NCI-H748 (cell line): ENCODE results near the gene RAB10.
"Not testable (repeated sequence)": the region's sequence is repeated elsewhere in the genome, so short reads cannot be mapped to it uniquely, and the experiment has no call there.

Source experiments
- DNase-seq: peaks from one replicate; lab custom pipeline; 2025; ENCODE audit not compliant: unreplicated experiment; lab: John Stamatoyannopoulos, UW

The RAB10 gene

DNA sequence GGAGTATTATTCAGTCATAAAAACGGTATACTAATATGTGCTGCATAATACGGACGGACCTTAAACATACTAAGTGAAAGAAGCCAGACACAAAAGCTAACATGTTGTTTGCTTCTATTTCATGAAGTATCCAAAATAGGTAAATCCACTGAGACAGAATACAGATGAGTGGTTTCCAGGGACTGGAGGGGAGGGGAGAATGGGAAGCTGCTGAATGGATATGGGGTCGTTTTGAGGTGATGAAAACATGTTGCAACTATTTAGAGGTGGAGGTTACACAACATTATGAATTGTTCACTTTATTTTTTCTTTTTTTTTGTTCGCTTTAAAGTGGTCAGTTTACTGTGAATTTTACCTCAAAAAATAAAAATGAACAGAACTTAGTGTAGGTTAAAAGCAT is 52.9 kb downstream of the RAB10 start:
- DNase-seq = no peak

DNA sequence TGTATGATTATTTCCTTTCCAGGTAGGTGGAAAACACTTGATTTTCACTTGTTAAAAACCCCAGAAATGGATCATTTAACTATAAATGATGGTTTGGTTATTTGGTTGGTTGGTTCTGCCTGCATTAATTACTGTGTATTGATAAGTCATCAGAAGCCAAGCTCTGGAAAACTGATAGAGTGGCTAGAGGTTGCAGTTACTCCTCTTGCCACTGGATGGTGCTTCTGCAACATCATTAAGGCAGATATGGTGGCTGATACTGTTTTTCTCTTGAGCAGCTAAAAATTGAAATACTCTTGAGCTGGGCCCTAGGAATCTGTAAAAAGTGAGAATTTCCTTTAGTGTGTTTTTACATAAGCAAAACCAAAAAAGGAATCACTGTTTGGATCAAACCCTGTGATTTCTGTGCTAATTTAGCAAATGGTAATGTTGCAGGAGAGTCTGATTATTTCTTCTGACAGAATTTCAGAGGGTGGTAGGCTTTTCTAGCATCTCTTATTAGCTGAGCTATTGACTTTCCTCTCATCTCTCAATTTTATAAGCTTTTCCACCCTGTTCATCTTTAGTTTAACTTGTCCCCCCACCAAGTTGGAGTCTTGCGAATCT is 54.3 kb downstream of the RAB10 start:
- DNase-seq = peak; percentile 37

DNA sequence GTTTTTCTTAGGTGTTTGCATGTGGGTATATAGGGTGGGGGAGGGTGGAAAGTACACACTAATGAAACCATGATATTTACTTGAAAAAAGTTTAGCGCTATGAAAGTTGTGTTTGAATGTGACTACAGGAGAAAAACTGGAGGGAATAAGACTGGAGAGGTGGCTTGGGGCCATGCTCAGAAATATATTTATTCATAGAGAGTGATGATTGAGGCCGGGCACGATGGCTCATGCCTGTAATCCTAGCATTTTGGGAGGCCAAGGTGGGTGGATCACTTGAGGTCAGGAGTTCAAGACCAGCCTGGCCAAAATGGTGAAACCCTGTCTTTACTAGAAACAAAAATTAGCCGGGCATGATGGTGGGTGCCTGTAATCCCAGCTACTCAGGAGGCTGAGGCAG is 55.0 kb downstream of the RAB10 start:
- not testable (repeated sequence) for DNase-seq

DNA sequence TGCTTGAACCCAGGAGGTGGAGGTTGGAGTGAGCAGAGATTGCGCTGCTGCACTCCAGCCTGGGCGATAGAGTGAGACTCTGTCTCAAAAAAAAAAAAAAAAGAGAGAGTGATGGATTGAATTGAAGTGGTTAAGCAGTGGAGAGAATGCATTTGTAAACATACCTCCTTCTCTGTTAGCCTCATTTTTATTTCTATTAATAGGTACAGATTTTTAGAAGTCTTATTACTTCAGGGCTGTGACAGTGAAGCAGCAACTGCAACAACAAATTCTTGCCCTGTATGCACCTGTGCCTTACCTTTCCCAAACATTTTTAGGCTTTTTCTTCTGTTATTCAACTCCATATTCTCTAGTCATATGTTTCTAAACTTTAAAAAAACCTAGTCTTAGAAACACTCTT is 55.5 kb downstream of the RAB10 start:
- no peak for DNase-seq

DNA sequence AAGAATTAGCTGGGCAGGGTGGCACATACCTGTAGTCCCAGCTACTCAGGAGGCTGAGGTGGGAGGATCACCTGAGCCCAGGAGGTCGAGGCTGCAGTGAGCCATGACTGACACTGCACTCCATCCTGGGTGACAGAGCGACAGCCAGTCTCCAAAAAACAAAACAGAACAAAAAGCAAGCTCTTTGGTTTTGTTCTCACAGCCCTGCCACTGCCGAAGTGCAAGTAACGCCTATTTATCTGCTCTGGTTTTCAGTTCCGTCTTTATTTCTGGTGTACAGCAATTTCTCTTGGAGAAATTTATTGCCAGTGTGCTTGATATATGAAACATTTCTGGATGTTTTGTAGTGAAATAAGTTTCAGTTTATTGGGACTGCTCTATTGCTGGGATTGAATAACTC is 61.9 kb downstream of the RAB10 start:
- no peak for DNase-seq

DNA sequence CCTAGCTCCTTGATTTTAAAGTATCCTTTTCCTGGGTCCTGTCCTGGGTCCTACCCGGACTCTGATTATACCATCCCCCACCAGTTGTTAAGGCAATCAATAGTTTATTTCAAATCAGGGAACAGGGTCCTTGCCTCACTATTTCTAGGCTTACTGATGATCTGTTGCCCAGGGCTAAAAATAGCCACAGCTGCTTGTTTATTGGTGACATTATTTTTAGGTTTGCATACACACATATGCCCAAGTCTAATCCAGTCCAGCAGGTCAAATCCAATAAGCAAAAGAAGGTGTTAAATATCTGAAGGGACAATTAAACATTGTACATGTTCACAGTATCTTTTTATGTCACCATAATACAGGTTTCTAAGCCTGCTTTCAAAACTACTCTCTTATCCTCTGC is 66.0 kb downstream of the RAB10 start:
- DNase-seq = no peak

DNA sequence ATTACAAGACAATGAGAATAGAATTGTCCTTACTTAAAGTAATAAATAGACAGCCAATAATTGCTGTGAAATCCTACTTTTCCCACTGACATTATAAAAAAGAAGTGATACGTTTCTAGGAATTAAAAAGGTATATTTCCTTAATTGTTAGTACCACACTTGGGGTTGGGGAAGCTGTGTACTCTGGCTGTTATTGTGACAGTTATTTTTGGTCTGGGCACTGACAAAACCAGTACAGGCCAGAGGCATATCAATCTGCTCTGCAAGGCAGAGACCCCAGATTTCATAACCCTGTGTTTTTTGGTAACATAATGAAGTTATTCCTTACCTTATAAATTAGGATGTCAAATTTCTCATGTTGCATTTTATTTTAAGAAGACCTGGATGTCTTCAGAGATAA is 66.5 kb downstream of the RAB10 start:
- DNase-seq = no peak

DNA sequence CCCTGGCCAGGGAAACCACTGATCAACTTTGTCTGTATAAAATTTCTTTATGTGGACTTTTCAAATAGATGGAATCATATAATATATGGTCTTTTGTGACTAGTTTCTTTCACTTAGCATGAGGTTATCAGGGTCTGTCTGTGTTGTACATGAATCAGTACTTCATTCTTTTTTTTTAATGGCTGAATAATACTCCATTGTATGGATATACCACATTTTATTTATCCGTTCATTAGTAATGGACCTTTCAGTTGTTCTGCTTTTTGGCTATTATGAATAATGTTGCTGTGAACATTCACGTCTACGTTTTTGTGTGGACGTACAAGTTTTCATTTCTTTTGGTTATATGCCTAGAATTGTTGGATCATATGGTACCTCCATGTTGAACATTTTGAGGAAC is 69.9 kb downstream of the RAB10 start:
- no peak for DNase-seq

DNA sequence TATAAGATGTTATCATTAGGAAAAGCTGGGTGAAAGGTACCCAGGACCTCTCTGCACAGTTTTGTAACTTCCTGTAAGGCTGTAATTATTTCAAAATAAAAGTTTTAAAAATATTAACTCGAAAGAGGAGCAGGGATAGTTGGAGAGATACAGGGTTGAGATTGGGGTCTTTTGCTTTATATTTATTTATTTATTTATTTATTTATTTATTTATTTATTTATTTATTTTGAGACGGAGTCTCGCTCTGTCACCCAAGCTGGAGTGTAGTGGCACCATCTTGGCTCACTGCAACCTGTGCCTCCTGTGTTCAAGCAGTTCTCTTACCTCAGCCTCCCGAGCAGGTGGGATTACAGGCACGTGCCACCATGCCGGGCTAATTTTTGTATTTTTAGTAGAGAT is 74.8 kb downstream of the RAB10 start:
- not testable (repeated sequence) for DNase-seq

DNA sequence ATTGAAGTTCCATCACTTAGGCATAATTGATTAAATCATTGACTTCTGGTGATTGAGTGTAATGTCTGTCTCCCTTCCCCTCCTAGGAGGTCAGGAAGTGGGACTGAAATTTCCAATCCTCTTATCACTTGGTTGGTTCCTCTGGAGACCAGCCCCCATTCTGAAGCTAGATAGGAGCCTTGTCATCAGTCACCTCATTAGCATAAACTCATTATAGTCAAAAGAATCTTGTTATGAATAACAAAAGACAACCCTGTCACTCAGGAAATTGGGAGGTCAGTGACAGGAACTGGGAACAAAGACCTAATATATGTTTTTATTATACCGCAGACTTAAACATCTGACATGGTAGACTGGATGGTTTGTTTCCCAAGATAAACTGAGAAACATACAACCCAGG is 78.3 kb downstream of the RAB10 start:
- no peak for DNase-seq

DNA sequence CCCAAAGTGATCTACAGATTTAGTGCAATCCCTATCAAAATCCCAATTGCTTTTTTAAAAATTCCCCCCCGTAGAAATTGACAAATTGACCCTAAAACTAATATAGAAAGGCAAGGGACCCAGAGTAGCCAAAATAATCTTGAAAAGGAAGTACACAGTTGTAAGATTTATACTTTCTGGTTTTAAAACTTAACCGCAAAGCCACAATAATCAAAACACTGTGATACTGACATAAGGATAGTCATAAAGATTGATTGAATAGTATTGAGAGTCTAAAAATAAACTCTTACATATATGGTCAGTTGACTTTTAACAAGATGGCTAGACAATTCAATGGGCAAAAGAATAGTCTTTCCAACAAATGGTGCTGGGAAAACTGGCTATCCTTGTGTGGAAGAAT is 80.3 kb downstream of the RAB10 start:
- DNase-seq = no peak

DNA sequence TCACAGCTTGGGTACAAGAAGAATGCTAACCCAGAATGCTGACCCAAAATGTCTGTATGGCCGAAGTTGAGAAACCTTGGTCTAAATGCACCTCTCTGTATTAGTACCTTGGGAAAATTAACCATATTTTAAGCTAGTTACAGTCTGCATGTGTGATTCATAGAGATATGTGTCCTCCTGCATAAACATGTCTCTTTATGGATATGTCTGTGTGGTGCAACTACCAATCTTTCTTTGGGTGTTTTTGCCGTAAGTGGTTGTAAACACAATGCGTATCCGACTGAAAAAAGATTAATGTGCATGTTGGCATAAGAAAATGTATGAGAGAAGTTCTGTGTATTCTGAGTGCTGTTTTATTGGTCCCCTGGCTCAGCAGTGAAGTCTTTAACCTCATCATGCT is 84.8 kb downstream of the RAB10 start:
- DNase-seq = no peak

DNA sequence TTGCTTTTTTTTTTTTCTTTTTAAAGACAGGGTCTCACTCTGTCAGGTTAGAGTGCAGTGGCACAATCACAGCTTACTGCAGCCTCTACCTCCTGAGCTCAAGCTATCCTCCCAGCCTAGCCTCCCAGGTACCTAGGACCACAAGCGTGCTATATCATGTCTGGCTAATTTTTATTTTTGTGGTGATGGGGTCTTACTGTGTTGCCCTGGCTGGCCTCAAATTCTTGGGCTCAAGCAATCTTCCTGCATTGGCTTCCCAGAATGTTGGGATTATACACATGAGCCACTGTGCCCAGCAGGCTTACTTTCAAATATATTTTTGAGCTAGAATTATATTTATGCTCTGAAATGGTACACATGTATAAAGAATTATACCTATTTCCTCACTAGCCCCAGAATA is 85.6 kb downstream of the RAB10 start:
- DNase-seq = no peak

DNA sequence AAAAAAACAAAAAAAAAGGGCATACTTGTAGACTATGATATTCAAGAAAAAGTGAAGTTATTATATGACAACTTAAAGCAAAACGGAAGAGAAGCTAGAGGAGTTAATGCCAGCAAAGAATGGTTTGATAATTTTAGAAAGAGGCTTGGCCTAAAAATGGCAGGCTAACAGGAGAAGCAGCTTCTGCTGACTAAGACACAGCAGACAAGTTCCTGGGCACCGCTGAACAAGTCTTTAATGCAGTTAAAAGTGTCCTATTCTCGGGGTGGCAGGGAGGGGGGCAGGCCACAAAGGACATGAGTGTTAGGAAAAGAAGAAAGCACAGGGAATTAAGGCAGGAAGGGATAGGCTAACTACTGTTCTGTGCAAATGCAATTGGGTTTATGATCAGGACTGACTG is 88.7 kb downstream of the RAB10 start:
- DNase-seq = no peak

DNA sequence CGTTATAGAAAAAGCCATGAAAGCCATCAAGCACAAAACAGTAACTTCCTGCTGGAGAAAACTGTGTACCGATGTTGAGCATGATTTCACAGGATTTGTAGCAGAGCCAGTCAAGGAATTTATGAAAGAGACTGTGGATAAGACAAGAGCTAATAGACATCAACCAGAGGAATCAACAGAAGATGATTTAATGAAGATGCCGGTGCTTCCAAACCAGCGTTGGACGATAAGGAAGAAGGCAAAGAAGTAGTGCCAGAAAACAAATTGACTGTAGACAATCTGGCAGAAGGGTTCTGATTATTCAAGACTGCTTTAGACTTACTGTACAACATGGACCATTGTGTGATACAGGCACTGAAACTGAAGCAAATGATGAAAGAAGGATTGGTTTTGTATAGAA is 89.5 kb downstream of the RAB10 start:
- no peak for DNase-seq

DNA sequence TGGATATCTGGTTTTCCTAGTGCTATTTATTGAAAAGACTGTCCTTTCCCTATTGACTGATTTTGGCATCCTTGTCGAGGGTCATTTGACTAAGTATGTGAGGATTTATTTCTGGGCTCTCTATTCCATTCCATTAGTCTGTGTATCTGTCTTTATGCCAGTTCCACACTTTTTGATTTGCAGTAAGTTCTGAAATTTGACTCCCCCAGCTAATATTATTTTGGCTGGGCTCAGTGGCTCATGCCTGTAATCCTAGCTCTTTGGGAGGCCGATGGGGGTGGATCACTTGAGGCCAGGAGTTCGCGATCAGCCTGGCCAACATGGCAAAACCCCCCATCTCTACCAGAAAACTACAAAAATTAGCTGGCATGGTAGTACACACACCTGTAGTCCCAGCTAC is 92.2 kb downstream of the RAB10 start:
- DNase-seq = no peak

DNA sequence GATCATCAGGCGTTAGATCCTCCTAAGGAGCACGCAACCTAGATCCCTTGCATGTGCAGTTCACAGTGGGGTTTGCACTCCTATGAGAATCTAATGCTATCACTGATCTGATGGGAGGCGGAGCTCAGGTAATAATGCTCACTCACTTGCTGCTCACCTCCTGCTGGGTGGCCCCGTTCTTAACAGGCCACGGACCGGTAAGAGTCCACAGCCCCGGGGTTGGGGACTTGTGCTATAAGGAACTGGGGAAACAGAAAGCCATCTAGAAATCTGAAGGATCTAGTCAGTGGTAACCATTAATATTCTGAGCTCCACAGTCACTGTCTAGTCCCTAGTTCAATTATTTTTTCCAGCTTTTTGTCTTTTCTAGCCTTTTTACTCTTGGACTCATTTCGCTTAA is 94.3 kb downstream of the RAB10 start:
- no peak for DNase-seq

DNA sequence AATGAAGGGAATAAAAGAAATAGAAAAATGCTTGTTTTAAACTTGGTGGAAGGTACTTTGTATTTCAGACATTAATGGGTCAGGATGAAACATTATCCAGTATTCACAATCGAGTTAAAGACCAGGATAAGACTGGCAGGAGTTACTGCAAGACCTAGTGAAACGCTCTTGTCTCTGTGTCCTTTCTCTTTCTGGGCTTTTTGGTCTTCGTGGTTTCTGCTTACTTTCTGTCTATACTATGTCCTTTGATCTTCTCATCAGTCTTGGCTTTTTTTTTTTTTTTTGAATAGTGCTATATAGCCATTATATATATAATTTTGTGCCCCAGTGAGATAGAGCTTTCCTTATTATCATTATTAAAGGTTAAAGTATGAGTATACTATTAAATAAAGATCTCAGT is 96.9 kb downstream of the RAB10 start:
- no peak for DNase-seq

DNA sequence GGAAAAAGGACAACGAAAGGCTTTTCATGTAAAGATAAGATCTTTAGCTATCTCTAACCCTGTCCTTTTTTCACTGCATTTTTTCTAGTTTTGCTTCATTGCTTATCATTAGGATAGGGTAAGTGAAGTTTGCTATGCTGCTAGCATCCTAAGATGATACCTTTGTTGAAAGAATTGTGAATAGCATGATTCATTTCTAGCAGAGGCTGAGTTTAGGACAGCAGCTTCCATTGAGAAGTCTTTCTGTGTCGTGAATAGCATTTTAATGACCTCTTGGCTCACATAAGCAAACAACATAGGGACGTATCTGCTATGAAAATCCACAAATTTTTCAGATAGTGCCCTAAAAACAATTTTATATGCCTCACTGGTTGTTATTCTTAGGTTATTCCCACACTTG is 102.6 kb downstream of the RAB10 start:
- no peak for DNase-seq

DNA sequence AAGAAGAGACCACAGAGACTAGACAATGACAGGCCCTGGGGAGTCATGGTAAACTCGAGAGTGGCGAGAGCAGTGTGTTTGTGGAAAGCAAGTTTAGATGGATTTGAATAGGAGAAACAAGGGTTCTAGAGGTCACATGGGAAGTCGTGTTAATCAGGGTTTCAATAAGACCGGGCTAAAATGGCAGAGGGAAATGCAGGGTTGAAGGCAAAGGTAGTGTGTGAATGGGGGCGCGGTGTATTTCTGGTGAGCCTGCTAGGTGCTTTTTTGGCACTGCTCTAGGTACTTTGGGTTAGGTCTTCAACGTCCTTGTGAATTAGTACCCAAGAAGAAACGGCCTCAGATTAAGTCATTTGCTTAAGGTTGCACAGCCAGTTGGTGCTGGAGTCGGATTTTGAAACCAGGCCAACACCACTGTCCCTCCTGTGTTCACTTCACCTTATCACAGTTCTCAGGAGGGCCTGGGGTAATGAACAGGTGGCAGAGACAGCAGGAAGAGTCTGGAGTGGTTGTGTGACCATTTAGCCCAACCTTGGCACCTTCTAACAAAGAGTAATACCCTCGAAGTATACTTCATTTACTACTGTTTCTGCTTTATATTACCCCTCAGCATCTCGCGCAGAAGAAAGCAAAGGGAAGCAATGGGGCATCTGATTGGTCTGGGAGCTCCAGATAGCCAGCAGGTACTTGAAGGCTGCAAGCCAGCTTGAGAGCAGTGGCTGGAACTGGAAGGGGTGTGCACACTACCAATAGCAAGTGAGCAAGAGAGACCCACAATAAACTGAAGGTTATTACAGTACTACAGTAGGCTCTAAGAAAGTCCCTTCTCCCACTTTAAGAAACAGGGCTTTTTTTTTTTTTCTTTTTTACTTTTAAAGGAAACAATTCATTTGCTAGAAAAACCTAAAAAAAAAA is 105.6 kb downstream of the RAB10 start:
- DNase-seq = no peak

DNA sequence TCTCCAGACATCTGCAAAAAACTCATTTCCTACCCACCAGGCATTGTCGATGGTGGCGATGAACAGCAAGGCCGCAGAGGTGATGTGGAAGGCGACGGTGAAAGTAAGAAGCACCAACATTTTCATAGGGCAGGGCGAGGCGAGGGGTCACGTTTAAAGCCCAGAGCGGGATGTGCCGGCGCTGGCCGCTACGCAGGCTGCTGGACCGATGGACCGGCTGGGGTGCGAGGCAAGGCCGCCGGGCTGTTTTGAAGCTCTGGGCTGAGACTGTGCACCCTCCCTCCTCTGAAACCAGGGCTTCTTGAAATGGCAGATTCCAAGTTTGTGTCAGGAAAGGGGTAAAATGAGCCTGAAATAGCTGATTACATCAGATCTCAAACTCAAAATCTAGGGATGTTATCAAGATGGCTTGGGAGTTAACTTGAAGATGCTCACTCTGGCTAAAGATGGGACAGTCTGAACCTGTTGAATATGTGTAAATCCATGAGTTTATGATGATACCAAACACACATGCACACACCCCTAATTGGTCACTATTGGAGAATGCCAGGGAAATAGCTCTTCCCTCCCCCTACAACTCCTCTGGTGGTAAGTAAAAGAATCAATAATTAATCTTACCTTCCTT is 107.4 kb downstream of the RAB10 start:
- DNase-seq = no peak

DNA sequence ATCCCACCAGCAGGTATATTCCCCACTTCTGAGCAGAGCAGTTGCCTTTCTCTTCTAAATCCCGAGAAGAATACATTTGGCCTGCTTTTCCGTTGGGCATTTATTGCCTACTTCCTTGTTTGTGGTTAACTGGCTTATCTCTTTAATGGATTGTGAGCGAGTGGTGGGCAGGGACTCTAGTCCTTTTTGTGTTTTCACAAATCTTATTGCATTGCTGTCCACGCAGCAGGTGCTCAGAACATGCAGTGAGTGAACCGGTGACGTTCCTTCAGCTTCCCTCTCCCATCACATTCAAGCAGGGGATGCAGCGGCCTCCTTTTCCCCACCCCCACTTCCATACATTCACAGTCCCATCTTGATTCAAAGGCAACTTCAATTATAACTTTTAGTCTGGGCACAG is 110.1 kb downstream of the RAB10 start:
- DNase-seq = no peak
